Esophagus muscularis mucosa (tissue), 4 donors: Measurements from ENCODE around the gene IGSF8. TPM values are rescaled to one million over a fixed set of nuclear protein-coding genes. Genes with fewer than 3 reads are reported as not detected.
A peak's percentile ranks its signal among the peaks of the same experiment; 100 is the strongest.

ENCODE experiments used
- DNase-seq: peaks from one replicate; pipeline ENCODE4 v3.0.0-alpha.2; 2017; ENCODE audit errors: extremely low spot score
- H3K27ac ChIP-seq, 4 donors: fragments of 200-600 bp; sonication (generic); replicated peaks in 1 of 4; 1 replicate in 3 of 4; 2 replicates in 1 of 4; pipeline ENCODE4 v1.5.1; 2016 to 2019; ENCODE audit warnings: mild to moderate bottlenecking in 1 of 4
- H3K27me3 ChIP-seq, 4 donors: fragments of 200-600 bp; sonication (generic); one replicate each; pipeline versions ENCODE4 v1.5.1 to v1.6.0; 2016 to 2019
- H3K36me3 ChIP-seq, 4 donors: fragments of 200-600 bp; sonication (generic); one replicate each; pipeline ENCODE4 v1.5.1; 2016 to 2019
- H3K4me1 ChIP-seq, 4 donors: fragments of 200-600 bp; sonication (generic); one replicate each; pipeline ENCODE4 v1.5.1; 2016 to 2019
- H3K4me3 ChIP-seq, 4 donors: fragments of 200-600 bp; sonication (generic); 1 replicate in 2 of 4; 2 replicates in 2 of 4; pipeline ENCODE4 v1.5.1; 2016 to 2019; ENCODE audit warnings: mild to moderate bottlenecking in 4 of 4, moderate library complexity in 1 of 4
- H3K9me3 ChIP-seq, 4 donors: fragments of 200-600 bp; sonication (generic); 1 replicate in 3 of 4; 2 replicates in 1 of 4; pipeline ENCODE4 v1.5.1; 2016 to 2019
- EP300 ChIP-seq: sonication (generic); formaldehyde crosslinking; IDR thresholded peaks from one replicate; pipeline ENCODE4 v1.6.1; 2017; ENCODE audit warnings: antibody characterized with exemption
- POLR2A ChIP-seq: fragments of 450-650 bp; IDR thresholded peaks from one replicate; pipeline ENCODE4 v1.6.1; 2017; ENCODE audit warnings: antibody characterized with exemption, moderate library complexity, mild to moderate bottlenecking, low read depth
- POLR2AphosphoS5 ChIP-seq, 2 donors: sonication (generic); formaldehyde crosslinking; IDR thresholded peaks; one replicate each; pipeline ENCODE4 v1.6.1; 2017; ENCODE audit warnings: antibody characterized with exemption in 2 of 2
- WGBS: methylation state at CpG from one replicate; pipeline ENCODE4 v1.1.5; 2018; 5-methylcytosine and 5-hydroxymethylcytosine counted together
- intact Hi-C: fragments of 100-400 bp; cut with DNase I; formaldehyde crosslinking; loops from one replicate; pipeline ENCODE4 v1.15.1; 2023
- total RNA-seq, 4 donors: library from RNA; depleted of rRNA; stranded (reverse); fragments of >200 nt; gene quantifications; one replicate each; pipeline versions ENCODE4 v1.1.0 to v1.2.1, GENCODE V29; 2016
- TF ChIP-seq, protein P1 (sequence below), 3 experiments: fragments of 200-600 bp in 2 of 3; fragments of 450-650 bp in 1 of 3; sonication (generic) in 2 of 3; IDR thresholded peaks; one replicate each; pipeline ENCODE4 v1.5.1; 2017 to 2019; ENCODE audit warnings: antibody characterized with exemption in 3 of 3, mild to moderate bottlenecking in 2 of 3, moderate library complexity in 1 of 3

Gene IGSF8
- total RNA-seq, 4 donors from 2014 or later: 12.0 to 27.0 (median 21.9) TPM

DNA sequence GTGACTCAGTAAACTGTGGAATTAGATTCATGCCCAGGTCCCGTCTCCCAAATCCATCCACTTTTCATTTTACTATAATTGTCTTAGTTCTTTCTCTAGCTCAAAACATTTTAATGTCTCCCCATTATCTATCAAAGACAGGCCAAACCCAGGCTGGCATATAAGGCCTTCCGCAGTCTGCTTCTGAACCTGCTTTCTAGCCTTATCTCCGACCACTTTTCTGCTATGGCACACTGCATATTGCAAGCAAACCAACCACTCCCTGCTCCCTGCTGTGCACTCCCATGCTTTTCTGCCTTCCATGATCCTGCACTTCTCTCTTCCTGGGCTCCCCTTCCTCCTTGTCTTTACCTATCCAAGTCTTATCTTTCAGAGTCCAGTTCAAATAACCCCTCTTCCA lies 49.3 kb downstream of the IGSF8 start:
- H3K27ac ChIP-seq: no peak overlapping the region
- intact Hi-C loops: no loop called here
- H3K4me3 ChIP-seq: no peak overlapping the region
- no peaks in the 10 kb centered on the region for H3K9me3 ChIP-seq
- TF ChIP-seq EP300: no peak
- no peak for TF ChIP-seq POLR2A
- TF ChIP-seq, protein P1, sequence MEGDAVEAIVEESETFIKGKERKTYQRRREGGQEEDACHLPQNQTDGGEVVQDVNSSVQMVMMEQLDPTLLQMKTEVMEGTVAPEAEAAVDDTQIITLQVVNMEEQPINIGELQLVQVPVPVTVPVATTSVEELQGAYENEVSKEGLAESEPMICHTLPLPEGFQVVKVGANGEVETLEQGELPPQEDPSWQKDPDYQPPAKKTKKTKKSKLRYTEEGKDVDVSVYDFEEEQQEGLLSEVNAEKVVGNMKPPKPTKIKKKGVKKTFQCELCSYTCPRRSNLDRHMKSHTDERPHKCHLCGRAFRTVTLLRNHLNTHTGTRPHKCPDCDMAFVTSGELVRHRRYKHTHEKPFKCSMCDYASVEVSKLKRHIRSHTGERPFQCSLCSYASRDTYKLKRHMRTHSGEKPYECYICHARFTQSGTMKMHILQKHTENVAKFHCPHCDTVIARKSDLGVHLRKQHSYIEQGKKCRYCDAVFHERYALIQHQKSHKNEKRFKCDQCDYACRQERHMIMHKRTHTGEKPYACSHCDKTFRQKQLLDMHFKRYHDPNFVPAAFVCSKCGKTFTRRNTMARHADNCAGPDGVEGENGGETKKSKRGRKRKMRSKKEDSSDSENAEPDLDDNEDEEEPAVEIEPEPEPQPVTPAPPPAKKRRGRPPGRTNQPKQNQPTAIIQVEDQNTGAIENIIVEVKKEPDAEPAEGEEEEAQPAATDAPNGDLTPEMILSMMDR (IDR thresholded peaks at IDR 0.05): no peak
- no peak for TF ChIP-seq POLR2AphosphoS5 (IDR thresholded peaks at IDR 0.05)
- H3K4me1 ChIP-seq: peaks cover 9 to 16% (median 14%) of the 10 kb centered on the region in 4 donors
- peaks cover 0 to 11% (median 0%) of the 10 kb centered on the region in 4 donors for H3K27me3 ChIP-seq
- no peaks in the 10 kb centered on the region for H3K36me3 ChIP-seq
- 82% methylated on average over 3 of the region's 3 CpGs for WGBS
- no peak for DNase-seq

DNA sequence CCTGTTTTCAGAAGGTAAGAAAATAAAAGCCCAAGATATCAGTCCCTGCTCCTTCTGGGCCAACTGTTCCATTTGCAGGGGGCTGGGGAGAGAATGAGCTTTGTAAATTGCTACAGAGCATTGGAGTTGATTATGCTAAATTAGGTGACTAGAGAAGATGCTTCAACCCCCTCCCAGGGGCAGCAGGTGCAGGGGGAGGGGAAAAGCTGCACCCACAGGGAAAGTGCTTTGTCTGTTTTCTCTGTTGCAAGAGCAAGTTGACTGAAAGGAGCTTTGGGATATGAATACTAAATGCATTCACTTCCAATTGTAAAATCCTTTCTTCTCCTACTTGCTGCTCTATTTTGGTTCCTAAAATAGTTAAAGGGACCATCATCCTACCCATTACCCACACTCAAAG lies 50.1 kb downstream of the IGSF8 start:
- Histone ChIP-seq H3K27ac (no peak overlapping the region), H3K27me3 (peaks cover 0 to 6% (median 0%) of the 10 kb centered on the region in 4 donors), H3K4me1 (peaks cover 9 to 16% (median 14%) of the 10 kb centered on the region in 4 donors), H3K36me3 (no peaks in the 10 kb centered on the region), H3K9me3 (no peaks in the 10 kb centered on the region), H3K4me3 (no peak overlapping the region)
- intact Hi-C loops: no loop called here
- DNase-seq: no peak
- TF ChIP-seq POLR2A (no peak), EP300 (no peak), POLR2AphosphoS5 (IDR thresholded peaks at IDR 0.05) (no peak)
- TF ChIP-seq, protein P1 (IDR thresholded peaks at IDR 0.05): no peak

DNA sequence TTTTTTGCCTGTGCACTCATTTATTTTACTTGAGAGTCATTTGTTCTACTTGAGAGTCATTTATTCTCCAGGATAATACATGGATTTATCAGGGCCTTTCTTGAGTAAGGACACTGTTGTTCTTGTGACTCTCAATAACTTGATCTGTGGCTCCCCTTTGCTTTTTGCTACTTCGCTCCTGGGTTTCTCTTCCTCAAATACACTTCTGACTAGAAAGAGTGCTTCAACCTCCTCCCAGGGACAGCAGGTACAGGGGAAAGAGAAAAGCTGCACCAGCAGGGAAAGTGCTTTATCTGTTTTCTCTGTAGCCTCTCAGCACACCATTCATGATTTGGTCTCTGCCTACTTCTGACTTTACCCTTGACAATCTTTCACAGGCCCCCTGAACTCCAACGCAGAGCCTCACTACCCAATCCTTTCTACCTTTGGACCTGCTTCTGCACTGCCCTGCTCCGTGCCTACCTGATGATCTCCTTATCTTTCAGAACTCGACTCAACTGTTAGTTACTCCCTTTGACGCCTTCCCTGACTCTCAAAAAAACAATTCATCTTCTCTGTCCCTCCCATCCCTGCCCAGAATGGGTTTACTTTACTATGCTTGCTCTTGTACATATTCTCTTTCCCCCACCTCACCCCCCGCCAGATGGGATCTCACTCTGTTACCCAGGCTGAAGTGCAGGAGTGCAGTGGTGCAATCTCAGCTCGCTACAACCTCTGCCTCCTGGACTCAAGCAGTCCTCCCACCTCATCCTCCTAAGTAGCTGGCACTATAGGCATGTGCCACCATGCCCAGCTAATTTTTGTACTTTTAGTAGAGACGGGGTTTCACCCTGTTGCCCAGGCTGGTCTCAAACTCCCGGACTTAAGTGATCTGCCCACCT lies 51.1 kb downstream of the IGSF8 start:
- no peak for DNase-seq
- no peaks in the 10 kb centered on the region for H3K27me3 ChIP-seq
- H3K9me3 ChIP-seq: no peaks in the 10 kb centered on the region
- H3K4me1 ChIP-seq: peaks cover 9 to 16% (median 14%) of the 10 kb centered on the region in 4 donors
- intact Hi-C loops: loop anchor here (2.0 kb wide), 1 partner anchor 35 kb away; no protein-coding TSS in a partner anchor
- H3K36me3 ChIP-seq: no peaks in the 10 kb centered on the region
- WGBS: 74% methylated on average over 9 of the region's 9 CpGs
- TF ChIP-seq, protein P1 (IDR thresholded peaks at IDR 0.05): no peak
- TF ChIP-seq POLR2A (no peak), POLR2AphosphoS5 (IDR thresholded peaks at IDR 0.05) (no peak), EP300 (no peak)
- H3K4me3 ChIP-seq: peak overlapping the region in 2 of 4 donors; percentile 6 to 8
- H3K27ac ChIP-seq: no peak overlapping the region

DNA sequence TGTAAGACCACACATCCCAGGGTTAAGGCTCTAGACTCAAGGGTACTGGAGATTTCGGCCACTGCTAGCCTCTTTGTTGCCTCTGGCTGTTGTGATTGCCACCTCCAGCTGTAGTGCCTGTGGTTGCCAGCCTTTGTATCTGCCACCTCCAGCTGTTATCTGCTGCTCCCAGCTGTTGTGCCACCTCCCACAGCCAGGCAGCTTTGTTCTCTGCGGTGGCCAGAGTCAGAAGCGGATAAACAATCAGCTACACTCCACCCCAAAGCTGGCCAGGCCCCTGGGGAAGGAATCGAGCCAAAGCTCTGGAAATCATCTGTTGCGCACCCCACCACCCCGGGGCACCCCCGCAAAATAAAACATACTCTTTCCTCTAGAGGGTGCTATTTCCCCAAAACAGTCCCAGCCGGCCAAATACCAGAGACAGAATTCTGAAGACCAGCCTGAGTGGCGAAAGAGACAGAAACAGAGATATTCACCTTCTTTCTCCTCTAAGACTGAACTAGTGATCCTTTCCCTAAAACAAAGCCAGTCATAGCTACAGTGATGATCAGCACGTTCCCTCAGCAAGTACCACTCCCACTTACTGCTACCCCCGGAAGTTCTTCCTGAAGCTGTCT lies 51.8 kb downstream of the IGSF8 start:
- Histone ChIP-seq H3K27ac (no peak overlapping the region), H3K27me3 (no peaks in the 10 kb centered on the region), H3K4me1 (peaks cover 9 to 16% (median 14%) of the 10 kb centered on the region in 4 donors), H3K4me3 (peak overlapping the region in 3 of 4 donors; percentile 6 to 26 (median 8)), H3K36me3 (no peaks in the 10 kb centered on the region), H3K9me3 (no peaks in the 10 kb centered on the region)
- 6% methylated on average over 9 of the region's 11 CpGs for WGBS
- TF ChIP-seq POLR2A (no peak), POLR2AphosphoS5 (IDR thresholded peaks at IDR 0.05) (peak in 1 of 2 donors; percentile 10), EP300 (no peak)
- TF ChIP-seq, protein P1 (IDR thresholded peaks at IDR 0.05): peak; percentile 58 to 71 (median 60)
- DNase-seq: no peak
- intact Hi-C loops: loop anchor here (2.0 kb wide), 1 partner anchor 36 kb away; no protein-coding TSS in a partner anchor
